SK-N-SH treated with all-trans-retinoic acid at 6 μM for 48 hours (cell line): ENCODE measurements around the gene FGGY.
"Not testable (repeated sequence)": the region's sequence is repeated elsewhere in the genome, so short reads cannot be mapped to it uniquely, and the experiment has no call there.

Source experiments
- ATAC-seq: fragments of 200-7000 bp; cut with Tn5 transposase; 3 replicates; pipeline ENCODE4 v1.9.1; 2020; ENCODE audit warnings: mild to moderate bottlenecking, moderate library complexity
- ARNTL ChIP-seq: fragments of 450-650 bp; formaldehyde crosslinking; IDR thresholded peaks from 2 replicates; pipeline ENCODE4 v1.5.0; 2020; ENCODE audit warnings: low read depth, mild to moderate bottlenecking, moderate library complexity, borderline replicate concordance
- BACH2 ChIP-seq: fragments of 250-450 bp; sonication (Bioruptor Pico); IDR thresholded peaks from 2 replicates; pipeline ENCODE4 v1.9.0; 2021; ENCODE audit warnings: mild to moderate bottlenecking, borderline replicate concordance
- CSDC2 ChIP-seq: fragments of 250-450 bp; sonication (Bioruptor Pico); IDR thresholded peaks from 2 replicates; pipeline ENCODE4 v1.5.0; 2020; ENCODE audit warnings: mild to moderate bottlenecking, moderate library complexity
- ESRRG ChIP-seq: fragments of 250-450 bp; sonication (Bioruptor Pico); IDR thresholded peaks from 2 replicates; pipeline ENCODE4 v1.6.1; 2021; ENCODE audit warnings: mild to moderate bottlenecking
- GLIS3 ChIP-seq: fragments of 250-450 bp; sonication (Bioruptor Pico); IDR thresholded peaks from 2 replicates; pipeline ENCODE4 v1.5.0; 2020; ENCODE audit warnings: mild to moderate bottlenecking, moderate library complexity
- ISL1 ChIP-seq: fragments of 250-450 bp; sonication (Bioruptor Pico); IDR thresholded peaks from 2 replicates; pipeline ENCODE4 v2.1.2; 2022; ENCODE audit warnings: mild to moderate bottlenecking, moderate library complexity
- OSR1 ChIP-seq: fragments of 250-450 bp; sonication (Bioruptor Pico); IDR thresholded peaks from 2 replicates; pipeline ENCODE4 v1.8.0; 2022; ENCODE audit warnings: moderate library complexity, mild to moderate bottlenecking, inconsistent platforms
- PPARA ChIP-seq: fragments of 250-450 bp; sonication (Bioruptor Pico); IDR thresholded peaks from 2 replicates; pipeline ENCODE4 v1.5.0; 2020; ENCODE audit warnings: mild to moderate bottlenecking, borderline replicate concordance
- RARB ChIP-seq: fragments of 250-450 bp; sonication (Bioruptor Pico); IDR thresholded peaks from 2 replicates; pipeline ENCODE4 v1.8.0; 2021; ENCODE audit warnings: mild to moderate bottlenecking, moderate library complexity
- SNAI2 ChIP-seq: fragments of 250-450 bp; sonication (Bioruptor Pico); IDR thresholded peaks from 2 replicates; pipeline ENCODE4 v1.5.0; 2020; ENCODE audit warnings: mild to moderate bottlenecking, moderate library complexity
- TCF4 ChIP-seq: fragments of 250-450 bp; sonication (Bioruptor Pico); IDR thresholded peaks from 2 replicates; pipeline ENCODE4 v1.8.0; 2021; ENCODE audit warnings: mild to moderate bottlenecking, moderate library complexity, borderline replicate concordance
- ZFP30 ChIP-seq: fragments of 450-650 bp; formaldehyde crosslinking; IDR thresholded peaks from 2 replicates; pipeline ENCODE4 v1.5.0; 2022; ENCODE audit warnings: mild to moderate bottlenecking, moderate library complexity
- ZNF565 ChIP-seq: fragments of 450-650 bp; formaldehyde crosslinking; conservative IDR thresholded peaks from 2 replicates; pipeline ENCODE4 v1.5.0; 2020; ENCODE audit warnings: low read depth, mild to moderate bottlenecking, moderate library complexity
- ZNF70 ChIP-seq: fragments of 450-650 bp; formaldehyde crosslinking; IDR thresholded peaks from 2 replicates; pipeline ENCODE4 v1.5.0; 2020; ENCODE audit warnings: mild to moderate bottlenecking, moderate library complexity
- TF ChIP-seq, protein P1 (sequence below): fragments of 250-450 bp; sonication (Bioruptor Pico); IDR thresholded peaks from 2 replicates; pipeline ENCODE4 v1.5.1; 2020; ENCODE audit warnings: low read depth, mild to moderate bottlenecking, moderate library complexity
- TF ChIP-seq, protein P2 (sequence below): fragments of 250-450 bp; sonication (Bioruptor Pico); IDR thresholded peaks from 2 replicates; pipeline ENCODE4 v1.8.0; 2020; ENCODE audit warnings: mild to moderate bottlenecking, moderate library complexity, borderline replicate concordance
- TF ChIP-seq, protein P3 (sequence below): fragments of 250-450 bp; sonication (Bioruptor Pico); IDR thresholded peaks from 2 replicates; pipeline ENCODE4 v1.8.0; 2021; ENCODE audit warnings: low read depth, mild to moderate bottlenecking, moderate library complexity, borderline replicate concordance
- TF ChIP-seq, protein P4 (sequence below): fragments of 250-450 bp; sonication (Bioruptor Pico); IDR thresholded peaks from 2 replicates; pipeline ENCODE4 v1.5.0; 2020; ENCODE audit warnings: mild to moderate bottlenecking, moderate library complexity

Gene FGGY

DNA sequence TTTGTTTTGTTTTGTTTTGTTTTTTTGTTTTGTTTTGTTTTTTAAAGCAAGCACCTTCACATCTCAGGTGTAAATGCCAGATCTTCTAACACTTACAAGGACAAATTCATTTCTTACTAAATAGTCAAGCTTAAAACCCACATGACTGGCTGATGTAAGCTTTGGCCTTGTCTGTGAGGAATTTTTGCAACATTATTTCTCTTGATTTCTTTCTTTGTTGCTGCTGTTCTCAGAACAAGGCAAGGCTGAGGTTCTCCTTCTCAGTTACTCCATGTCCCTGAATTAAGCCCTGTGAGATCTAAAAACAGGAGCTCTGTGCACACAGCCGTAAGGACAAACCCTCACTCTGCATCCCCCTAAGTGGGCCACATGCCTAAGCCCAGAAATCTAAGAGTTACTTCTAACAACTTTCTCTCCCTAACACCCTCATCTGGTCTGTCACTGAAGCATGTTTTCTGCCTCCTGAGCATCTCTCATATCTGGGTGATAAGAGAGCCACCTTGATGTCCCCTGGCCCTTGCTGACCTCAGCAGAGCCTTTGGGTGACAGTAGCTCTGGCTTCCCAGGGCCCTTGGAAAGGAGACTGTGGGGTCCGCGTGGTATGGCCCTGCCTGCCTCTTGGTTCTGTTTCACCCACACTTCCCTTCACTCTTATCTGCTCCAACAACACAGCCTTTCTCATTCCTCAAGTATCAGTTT is 436.7 kb downstream of the FGGY start:
- TF ChIP-seq, protein P1, sequence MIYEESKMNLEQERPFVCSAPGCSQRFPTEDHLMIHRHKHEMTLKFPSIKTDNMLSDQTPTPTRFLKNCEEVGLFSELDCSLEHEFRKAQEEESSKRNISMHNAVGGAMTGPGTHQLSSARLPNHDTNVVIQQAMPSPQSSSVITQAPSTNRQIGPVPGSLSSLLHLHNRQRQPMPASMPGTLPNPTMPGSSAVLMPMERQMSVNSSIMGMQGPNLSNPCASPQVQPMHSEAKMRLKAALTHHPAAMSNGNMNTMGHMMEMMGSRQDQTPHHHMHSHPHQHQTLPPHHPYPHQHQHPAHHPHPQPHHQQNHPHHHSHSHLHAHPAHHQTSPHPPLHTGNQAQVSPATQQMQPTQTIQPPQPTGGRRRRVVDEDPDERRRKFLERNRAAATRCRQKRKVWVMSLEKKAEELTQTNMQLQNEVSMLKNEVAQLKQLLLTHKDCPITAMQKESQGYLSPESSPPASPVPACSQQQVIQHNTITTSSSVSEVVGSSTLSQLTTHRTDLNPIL = no peak
- no peak for TF ChIP-seq SNAI2 (CRISPR knock-in tag)
- TF ChIP-seq, protein P2, sequence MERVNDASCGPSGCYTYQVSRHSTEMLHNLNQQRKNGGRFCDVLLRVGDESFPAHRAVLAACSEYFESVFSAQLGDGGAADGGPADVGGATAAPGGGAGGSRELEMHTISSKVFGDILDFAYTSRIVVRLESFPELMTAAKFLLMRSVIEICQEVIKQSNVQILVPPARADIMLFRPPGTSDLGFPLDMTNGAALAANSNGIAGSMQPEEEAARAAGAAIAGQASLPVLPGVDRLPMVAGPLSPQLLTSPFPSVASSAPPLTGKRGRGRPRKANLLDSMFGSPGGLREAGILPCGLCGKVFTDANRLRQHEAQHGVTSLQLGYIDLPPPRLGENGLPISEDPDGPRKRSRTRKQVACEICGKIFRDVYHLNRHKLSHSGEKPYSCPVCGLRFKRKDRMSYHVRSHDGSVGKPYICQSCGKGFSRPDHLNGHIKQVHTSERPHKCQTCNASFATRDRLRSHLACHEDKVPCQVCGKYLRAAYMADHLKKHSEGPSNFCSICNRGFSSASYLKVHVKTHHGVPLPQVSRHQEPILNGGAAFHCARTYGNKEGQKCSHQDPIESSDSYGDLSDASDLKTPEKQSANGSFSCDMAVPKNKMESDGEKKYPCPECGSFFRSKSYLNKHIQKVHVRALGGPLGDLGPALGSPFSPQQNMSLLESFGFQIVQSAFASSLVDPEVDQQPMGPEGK (CRISPR knock-in tag) = no peak
- TF ChIP-seq, protein P3, sequence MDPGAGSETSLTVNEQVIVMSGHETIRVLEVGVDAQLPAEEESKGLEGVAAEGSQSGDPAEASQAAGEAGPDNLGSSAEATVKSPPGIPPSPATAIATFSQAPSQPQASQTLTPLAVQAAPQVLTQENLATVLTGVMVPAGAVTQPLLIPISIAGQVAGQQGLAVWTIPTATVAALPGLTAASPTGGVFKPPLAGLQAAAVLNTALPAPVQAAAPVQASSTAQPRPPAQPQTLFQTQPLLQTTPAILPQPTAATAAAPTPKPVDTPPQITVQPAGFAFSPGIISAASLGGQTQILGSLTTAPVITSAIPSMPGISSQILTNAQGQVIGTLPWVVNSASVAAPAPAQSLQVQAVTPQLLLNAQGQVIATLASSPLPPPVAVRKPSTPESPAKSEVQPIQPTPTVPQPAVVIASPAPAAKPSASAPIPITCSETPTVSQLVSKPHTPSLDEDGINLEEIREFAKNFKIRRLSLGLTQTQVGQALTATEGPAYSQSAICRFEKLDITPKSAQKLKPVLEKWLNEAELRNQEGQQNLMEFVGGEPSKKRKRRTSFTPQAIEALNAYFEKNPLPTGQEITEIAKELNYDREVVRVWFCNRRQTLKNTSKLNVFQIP (CRISPR knock-in tag) = no peak
- no peak for TF ChIP-seq ZNF70 (CRISPR knock-in tag)
- no peak for TF ChIP-seq TCF4 (CRISPR knock-in tag)
- TF ChIP-seq BACH2 = no peak
- TF ChIP-seq ISL1 (CRISPR knock-in tag) = no peak
- TF ChIP-seq OSR1 (CRISPR knock-in tag) = no peak
- no peak for TF ChIP-seq GLIS3 (CRISPR knock-in tag)
- ATAC-seq = no peak

DNA sequence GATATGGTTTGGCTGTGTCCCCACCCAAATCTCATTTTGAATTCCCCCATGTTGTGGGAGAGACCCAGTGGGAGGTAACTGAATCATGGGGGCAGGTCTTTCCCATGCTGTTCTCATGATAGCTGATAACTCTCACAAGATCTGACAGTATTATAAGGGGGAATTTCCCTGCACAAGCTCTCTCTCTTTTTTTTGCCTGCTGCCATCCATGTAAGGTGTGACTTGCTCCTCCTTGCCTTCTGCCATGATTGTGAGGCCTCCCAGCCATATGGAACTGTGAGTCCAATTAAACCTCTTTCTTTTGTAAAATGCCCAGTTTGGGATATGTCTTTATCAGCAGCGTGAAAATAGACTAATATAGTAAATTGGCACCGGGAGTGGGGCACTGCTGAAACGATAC is 439.0 kb downstream of the FGGY start:
- not testable (repeated sequence) for ATAC-seq

DNA sequence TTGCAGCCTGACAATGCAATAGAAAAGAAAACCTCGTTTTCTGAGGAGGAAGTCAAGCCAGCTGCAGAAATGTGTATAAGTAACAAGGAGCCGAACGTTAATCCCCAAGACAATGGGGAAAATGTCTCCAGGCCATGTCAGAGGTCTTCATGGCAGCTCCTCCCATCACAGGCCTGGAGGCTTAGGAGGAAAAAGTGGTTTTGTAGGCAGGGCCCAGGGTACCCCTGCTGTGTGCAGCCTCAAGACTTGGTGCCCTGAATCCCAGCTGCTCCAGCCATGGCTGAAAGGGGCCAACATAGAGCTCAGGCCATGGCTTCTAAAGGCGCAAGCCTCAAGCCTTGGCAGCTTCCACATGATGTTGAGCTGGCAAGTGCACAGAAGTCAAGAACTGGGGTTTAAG is 439.9 kb downstream of the FGGY start:
- ATAC-seq = no peak
- TF ChIP-seq PPARA (no peak), GLIS3 (CRISPR knock-in tag) (no peak), ZNF565 (CRISPR knock-in tag) (no peak), ZNF70 (CRISPR knock-in tag) (no peak), RARB (CRISPR knock-in tag) (no peak), OSR1 (CRISPR knock-in tag) (no peak)
- TF ChIP-seq, protein P4, sequence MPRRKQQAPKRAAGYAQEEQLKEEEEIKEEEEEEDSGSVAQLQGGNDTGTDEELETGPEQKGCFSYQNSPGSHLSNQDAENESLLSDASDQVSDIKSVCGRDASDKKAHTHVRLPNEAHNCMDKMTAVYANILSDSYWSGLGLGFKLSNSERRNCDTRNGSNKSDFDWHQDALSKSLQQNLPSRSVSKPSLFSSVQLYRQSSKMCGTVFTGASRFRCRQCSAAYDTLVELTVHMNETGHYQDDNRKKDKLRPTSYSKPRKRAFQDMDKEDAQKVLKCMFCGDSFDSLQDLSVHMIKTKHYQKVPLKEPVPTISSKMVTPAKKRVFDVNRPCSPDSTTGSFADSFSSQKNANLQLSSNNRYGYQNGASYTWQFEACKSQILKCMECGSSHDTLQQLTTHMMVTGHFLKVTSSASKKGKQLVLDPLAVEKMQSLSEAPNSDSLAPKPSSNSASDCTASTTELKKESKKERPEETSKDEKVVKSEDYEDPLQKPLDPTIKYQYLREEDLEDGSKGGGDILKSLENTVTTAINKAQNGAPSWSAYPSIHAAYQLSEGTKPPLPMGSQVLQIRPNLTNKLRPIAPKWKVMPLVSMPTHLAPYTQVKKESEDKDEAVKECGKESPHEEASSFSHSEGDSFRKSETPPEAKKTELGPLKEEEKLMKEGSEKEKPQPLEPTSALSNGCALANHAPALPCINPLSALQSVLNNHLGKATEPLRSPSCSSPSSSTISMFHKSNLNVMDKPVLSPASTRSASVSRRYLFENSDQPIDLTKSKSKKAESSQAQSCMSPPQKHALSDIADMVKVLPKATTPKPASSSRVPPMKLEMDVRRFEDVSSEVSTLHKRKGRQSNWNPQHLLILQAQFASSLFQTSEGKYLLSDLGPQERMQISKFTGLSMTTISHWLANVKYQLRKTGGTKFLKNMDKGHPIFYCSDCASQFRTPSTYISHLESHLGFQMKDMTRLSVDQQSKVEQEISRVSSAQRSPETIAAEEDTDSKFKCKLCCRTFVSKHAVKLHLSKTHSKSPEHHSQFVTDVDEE (CRISPR knock-in tag) = no peak
- TF ChIP-seq, protein P1 = no peak
- TF ChIP-seq, protein P3 (CRISPR knock-in tag) = no peak

DNA sequence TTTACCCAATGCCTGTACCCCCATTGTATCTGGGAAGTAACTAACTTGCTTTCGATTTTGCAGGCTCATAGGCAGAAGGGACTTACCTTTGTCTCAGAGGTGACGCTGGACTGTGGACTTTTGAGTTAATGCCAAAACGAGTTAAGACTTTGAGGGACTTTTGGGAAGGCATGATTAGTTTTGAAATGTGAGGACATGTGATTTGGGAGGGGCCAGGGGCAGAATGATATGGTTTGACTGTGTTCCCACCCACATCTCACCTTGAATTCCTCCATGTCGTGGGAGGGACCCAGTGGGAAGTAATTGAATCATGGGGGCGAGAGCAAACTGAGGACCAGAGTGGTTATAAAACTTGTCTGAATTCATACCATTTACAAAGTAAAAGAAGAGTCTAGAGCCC is 440.7 kb downstream of the FGGY start:
- no peak for ATAC-seq
- TF ChIP-seq CSDC2 (CRISPR knock-in tag) (no peak), ZFP30 (CRISPR knock-in tag) (no peak), SNAI2 (CRISPR knock-in tag) (no peak), ZNF565 (CRISPR knock-in tag) (no peak), BACH2 (no peak), GLIS3 (CRISPR knock-in tag) (no peak), ESRRG (CRISPR knock-in tag) (no peak), ARNTL (CRISPR knock-in tag) (no peak), ZNF70 (CRISPR knock-in tag) (no peak)
- TF ChIP-seq, protein P3 (CRISPR knock-in tag) = no peak
- TF ChIP-seq, protein P1 = no peak
- TF ChIP-seq, protein P2 (CRISPR knock-in tag) = no peak
